Muscle of leg (tissue), 11 donors: ENCODE data around the gene POTEH. TPM values are rescaled to one million over a fixed set of nuclear protein-coding genes. Genes with fewer than 3 reads are reported as not detected.
"Not testable (repeated sequence)": the region's sequence is repeated elsewhere in the genome, so short reads cannot be mapped to it uniquely, and the experiment has no call there.

ENCODE experiments used
- DNase-seq: peaks from one replicate; pipeline ENCODE4 v3.0.0; 2013
- H3K27ac ChIP-seq: one replicate; pipeline ENCODE4 v1.5.1; 2013; ENCODE audit warnings: mild to moderate bottlenecking, low read length, control low read depth
- H3K27me3 ChIP-seq: one replicate; pipeline ENCODE4 v1.6.1; 2013; ENCODE audit warnings: low read length; ENCODE audit not compliant: control insufficient read depth, insufficient read depth
- H3K36me3 ChIP-seq: one replicate; pipeline ENCODE4 v1.6.1; 2013; ENCODE audit warnings: low read length; ENCODE audit not compliant: control insufficient read depth, insufficient read depth
- H3K4me1 ChIP-seq: one replicate; pipeline ENCODE4 v1.6.1; 2013; ENCODE audit warnings: low read length; ENCODE audit not compliant: control insufficient read depth, insufficient read depth
- H3K4me3 ChIP-seq: one replicate; pipeline ENCODE4 v1.5.1; 2013; ENCODE audit warnings: low read length, control low read depth
- H3K9me3 ChIP-seq: replicated peaks from 2 replicates; pipeline ENCODE4 v1.6.1; 2013; ENCODE audit warnings: low read depth, low read length; ENCODE audit not compliant: control insufficient read depth
- WGBS: methylation state at CpG from one replicate; pipeline ENCODE4 v1.1.5; 2013; ENCODE audit warnings: missing lambda C conversion rate; ENCODE audit not compliant: insufficient coverage; 5-methylcytosine and 5-hydroxymethylcytosine counted together
- polyA plus RNA-seq, 8 donors: library from polyadenylated mRNA; unstranded; fragments of 120-200 nt; gene quantifications; one replicate each; pipeline versions ENCODE4 v1.2.1 to v1.2.3, GENCODE V29; 2013; ENCODE audit warnings: inconsistent platforms in 1 of 8, low replicate concordance in 1 of 8; ENCODE audit not compliant: insufficient read length in 8 of 8, insufficient read depth in 1 of 8
- total RNA-seq: library from RNA; stranded (reverse); fragments of 120-200 nt; gene quantifications from one replicate; pipeline ENCODE4 v1.2.4, GENCODE V29; 2013

Gene POTEH
- total and polyA plus RNA-seq, 9 donors: 0.74 TPM; not detected in 8

GRCh38 chr22:15763559-15763958 is 73.7 kb downstream of the POTEH start:
- H3K27me3 ChIP-seq, DNase-seq, H3K4me3 ChIP-seq, H3K9me3 ChIP-seq, H3K27ac ChIP-seq, H3K36me3 ChIP-seq, H3K4me1 ChIP-seq: not testable (repeated sequence)
- no CpG with 5 or more reads among the region's 1 CpG for WGBS

Other genes starting within 250 kb of the POTEH start
- not detected for gene OR11H1, start 161.8 kb upstream of the POTEH start, total RNA-seq
- gene OR11H1, start 161.8 kb upstream of the POTEH start, polyA plus RNA-seq: not detected